GM10847 (cell line): ENCODE data around the gene RD3L.

Experiments used
- POLR2A ChIP-seq: IDR thresholded peaks from 2 replicates; pipeline ENCODE4 v1.6.1; 2011; ENCODE audit not compliant: insufficient read length; ENCODE audit errors: extremely low read depth

The RD3L gene

GRCh38 chr14:103941973-103942736 lies at the start of gene RD3L:
RD3L (minus strand) TSS chr14:103942529; CDS start chr14:103941695, 834 bp downstream.
- no peak for TF ChIP-seq POLR2A

GRCh38 chr14:103989964-103990363 lies 47.6 kb upstream of the RD3L start:
- TF ChIP-seq POLR2A = no peak

GRCh38 chr14:103989034-103989433 lies 46.7 kb upstream of the RD3L start:
- TF ChIP-seq POLR2A = no peak

- no peak for TF ChIP-seq POLR2A
These were observed 41.9 kb upstream of the RD3L start for GRCh38 chr14:103984196-103984595.

- TF ChIP-seq POLR2A = no peak
These were observed 32.2 kb upstream of the RD3L start for GRCh38 chr14:103974575-103974974.

- no peak for TF ChIP-seq POLR2A
These were observed 31.0 kb upstream of the RD3L start for GRCh38 chr14:103973354-103973753.

- no peak for TF ChIP-seq POLR2A
These were observed 27.6 kb upstream of the RD3L start for GRCh38 chr14:103969961-103970360.

- TF ChIP-seq POLR2A = no peak
These were observed 24.3 kb upstream of the RD3L start for GRCh38 chr14:103966631-103967030.

GRCh38 chr14:103961928-103962578 lies 19.7 kb upstream of the RD3L start:
- no peak for TF ChIP-seq POLR2A

- TF ChIP-seq POLR2A = no peak
These were observed 18.2 kb upstream of the RD3L start for GRCh38 chr14:103960457-103961055.

GRCh38 chr14:103949131-103949790 lies 6.9 kb upstream of the RD3L start:
- no peak for TF ChIP-seq POLR2A

GRCh38 chr14:103948442-103948841 lies 6.1 kb upstream of the RD3L start:
- TF ChIP-seq POLR2A = no peak

- no peak for TF ChIP-seq POLR2A
These were observed 4.6 kb upstream of the RD3L start for GRCh38 chr14:103946975-103947374.

- no peak for TF ChIP-seq POLR2A
These were observed 1.3 kb upstream of the RD3L start for GRCh38 chr14:103943673-103944072.

GRCh38 chr14:103941462-103941861 lies 867 bp downstream of the RD3L start:
- TF ChIP-seq POLR2A = no peak

GRCh38 chr14:103935102-103935501 lies 7.2 kb downstream of the RD3L start:
- no peak for TF ChIP-seq POLR2A
